Endodermal cell (in vitro differentiated cells): ENCODE measurements around the gene GANC. TPM values are rescaled to one million over a fixed set of nuclear protein-coding genes. Genes with fewer than 3 reads are reported as not detected.

Source experiments
- DNase-seq: peaks from one replicate; pipeline ENCODE4 v3.0.0-alpha.2; 2017
- H3K27ac ChIP-seq: 2 replicates; pipeline ENCODE4 v1.5.1; 2013; ENCODE audit warnings: mild to moderate bottlenecking, low read depth, low read length, moderate library complexity
- H3K27me3 ChIP-seq: 2 replicates; pipeline ENCODE4 v1.6.1; 2013; ENCODE audit warnings: mild to moderate bottlenecking, low read length, moderate library complexity; ENCODE audit not compliant: insufficient read depth, control insufficient read depth, poor library complexity, severe bottlenecking
- H3K36me3 ChIP-seq: 2 replicates; pipeline ENCODE4 v1.7.0; 2013; ENCODE audit warnings: mild to moderate bottlenecking, low read length, moderate library complexity; ENCODE audit not compliant: control insufficient read depth, insufficient read depth
- H3K4me1 ChIP-seq: one replicate; pipeline ENCODE4 v1.7.0; 2013; ENCODE audit warnings: low read length; ENCODE audit not compliant: control insufficient read depth, insufficient read depth
- H3K4me3 ChIP-seq: 2 replicates; pipeline ENCODE4 v1.5.1; 2013; ENCODE audit warnings: mild to moderate bottlenecking, low read length, moderate library complexity
- H3K9ac ChIP-seq: 2 replicates; pipeline ENCODE4 v1.6.1; 2013; ENCODE audit warnings: mild to moderate bottlenecking, low read length, moderate library complexity; ENCODE audit not compliant: poor library complexity, severe bottlenecking; ENCODE audit errors: extremely low read depth
- H3K9me3 ChIP-seq: 2 replicates; pipeline ENCODE4 v1.6.1; 2013; ENCODE audit warnings: mild to moderate bottlenecking, low read length, moderate library complexity; ENCODE audit not compliant: control insufficient read depth
- H3K27ac Mint-ChIP-seq: 2 replicates; pipeline ENCODE4 v1.8.0; 2020; ENCODE audit warnings: mixed read lengths
- H3K27me3 Mint-ChIP-seq: 2 replicates; pipeline ENCODE4 v1.8.0; 2021; ENCODE audit warnings: mild to moderate bottlenecking, mixed read lengths; ENCODE audit not compliant: insufficient read depth
- H3K36me3 Mint-ChIP-seq: 2 replicates; pipeline ENCODE4 v1.8.0; 2020; ENCODE audit warnings: low read depth, mixed read lengths
- H3K4me1 Mint-ChIP-seq: 2 replicates; pipeline ENCODE4 v1.8.0; 2020; ENCODE audit warnings: mixed read lengths
- H3K4me3 Mint-ChIP-seq: 2 replicates; pipeline ENCODE4 v1.8.0; 2020; ENCODE audit warnings: mild to moderate bottlenecking, moderate library complexity, mixed read lengths
- H3K9me3 Mint-ChIP-seq: 2 replicates; pipeline ENCODE4 v1.8.0; 2020; ENCODE audit warnings: mild to moderate bottlenecking, mixed read lengths
- CTCF ChIP-seq: fragments of 200-600 bp; sonication (generic); conservative IDR thresholded peaks from 2 replicates; pipeline ENCODE4 v1.5.0; 2021; ENCODE audit warnings: antibody characterized with exemption, mild to moderate bottlenecking
- WGBS, 2 experiments: methylation state at CpG; one replicate each; pipeline versions ENCODE4 v1.1.5 to v1.1.7; 2013; ENCODE audit warnings: missing lambda C conversion rate in 2 of 2, mixed read lengths in 1 of 2; ENCODE audit not compliant: insufficient coverage in 1 of 2, insufficient read length in 1 of 2; 5-methylcytosine and 5-hydroxymethylcytosine counted together
- total RNA-seq, 2 donors: library from RNA; stranded (reverse); fragmentation: NEBNext Ultra II Directional in 1 of 2; extraction: Animal tissue kit (Norgen Biotek cat#: 25700) in 1 of 2; gene quantifications; 2 replicates in 1 of 2; 3 replicates in 1 of 2; pipeline ENCODE4 v1.2.1, GENCODE V29; 2021

The GANC gene
- total RNA-seq, 2 donors from 2014 or later, result 13.8 to 17.1 TPM

- Mint-ChIP-seq H3K4me1 (no peaks in the 10 kb centered on the region), H3K27me3 (peaks cover 14% of the 10 kb centered on the region), H3K36me3 (peaks cover 5% of the 10 kb centered on the region), H3K27ac (no peak overlapping the region), H3K4me3 (no peak overlapping the region), H3K9me3 (peaks cover 40% of the 10 kb centered on the region)
- Histone ChIP-seq H3K27ac (no peak overlapping the region), H3K36me3 (no peaks in the 10 kb centered on the region), H3K9me3 (peaks cover 43% of the 10 kb centered on the region), H3K9ac (no peak overlapping the region), H3K4me3 (no peak overlapping the region), H3K4me1 (no peaks in the 10 kb centered on the region), H3K27me3 (no peaks in the 10 kb centered on the region)
- DNase-seq, result no peak
- 86 to 100% methylated on average over 1 of the region's 1 CpG for WGBS, 2 experiments
- no peak for TF ChIP-seq CTCF
These were observed 100.3 kb downstream of the GANC start for GRCh38 chr15:42373274-42373673.

GRCh38 chr15:42373936-42374335 lies 100.9 kb downstream of the GANC start:
- H3K4me1 ChIP-seq, result no peaks in the 10 kb centered on the region
- Mint-ChIP-seq H3K36me3 (peaks cover 6% of the 10 kb centered on the region), H3K27me3 (peaks cover 14% of the 10 kb centered on the region), H3K4me1 (no peaks in the 10 kb centered on the region), H3K27ac (no peak overlapping the region), H3K4me3 (no peak overlapping the region), H3K9me3 (peaks cover 41% of the 10 kb centered on the region)
- peaks cover 43% of the 10 kb centered on the region for H3K9me3 ChIP-seq
- DNase-seq, result no peak
- no peak overlapping the region for H3K9ac ChIP-seq
- 90 to 93% methylated on average over 2 to 4 of the region's 4 CpGs for WGBS, 2 experiments
- H3K36me3 ChIP-seq, result no peaks in the 10 kb centered on the region
- H3K27me3 ChIP-seq, result no peaks in the 10 kb centered on the region
- H3K4me3 ChIP-seq, result no peak overlapping the region
- no peak overlapping the region for H3K27ac ChIP-seq
- TF ChIP-seq CTCF, result no peak

DNA sequence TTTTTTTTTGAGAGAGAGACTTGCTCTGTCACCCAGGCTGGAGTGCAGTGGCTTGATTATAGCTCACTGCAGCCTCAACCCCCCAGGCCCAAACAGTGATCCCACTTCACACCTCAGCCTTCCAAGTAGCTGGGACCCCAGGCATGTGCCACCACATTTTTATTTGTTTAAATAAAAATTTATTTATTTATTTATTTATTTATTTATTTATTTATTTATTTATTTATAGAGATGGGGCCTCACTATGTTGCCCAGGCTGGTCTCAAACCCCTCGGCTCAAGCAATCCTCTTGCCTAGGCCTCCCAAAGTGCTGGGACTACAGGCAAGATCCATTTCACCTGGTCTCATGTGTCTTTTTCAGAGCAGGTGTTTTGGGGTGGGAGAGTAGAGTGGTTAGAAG lies 101.8 kb downstream of the GANC start:
- WGBS, 2 experiments, result 83% methylated on average over 1 of the region's 1 CpG; no CpG with 5 or more reads in 1 of the 2 experiments
- Histone ChIP-seq H3K36me3 (no peaks in the 10 kb centered on the region), H3K27ac (no peak overlapping the region), H3K9me3 (peaks cover 42% of the 10 kb centered on the region), H3K4me1 (no peaks in the 10 kb centered on the region), H3K9ac (no peak overlapping the region), H3K27me3 (no peaks in the 10 kb centered on the region), H3K4me3 (no peak overlapping the region)
- no peak overlapping the region for H3K27ac Mint-ChIP-seq
- H3K36me3 Mint-ChIP-seq, result peaks cover 4% of the 10 kb centered on the region
- no peak for TF ChIP-seq CTCF
- H3K4me1 Mint-ChIP-seq, result no peaks in the 10 kb centered on the region
- peaks cover 14% of the 10 kb centered on the region for H3K27me3 Mint-ChIP-seq
- no peak for DNase-seq
- H3K9me3 Mint-ChIP-seq, result peaks cover 40% of the 10 kb centered on the region
- no peak overlapping the region for H3K4me3 Mint-ChIP-seq
